H1 (cell line): ENCODE data around the gene SGSH.

Experiments used
- BCL11A ChIP-seq, 2 experiments: IDR thresholded peaks; one replicate each; pipeline ENCODE4 v1.6.1; 2011; ENCODE audit warnings: low read depth in 2 of 2, low read length in 2 of 2, mild to moderate bottlenecking in 2 of 2
- MAFK ChIP-seq: IDR thresholded peaks from 2 replicates; pipeline ENCODE4 v1.6.1; 2012; ENCODE audit warnings: low read depth, mild to moderate bottlenecking, improper control_type of control experiment, low read length
- TBP ChIP-seq: IDR thresholded peaks from 2 replicates; pipeline ENCODE4 v1.6.1; 2011; ENCODE audit warnings: low read depth, low read length, improper control_type of control experiment

- TF ChIP-seq TBP: no peak
- no peak for TF ChIP-seq BCL11A (IDR thresholded peaks at IDR 0.05; ENCODE audit: low read depth in 2 of 2, low read length in 2 of 2)
- no peak for TF ChIP-seq MAFK
These were observed 32.7 kb upstream of the SGSH start for GRCh38 chr17:80252871-80253270.
